Heart left ventricle (tissue), 16 donors: ENCODE data around the gene APBB1. TPM values are rescaled to one million over a fixed set of nuclear protein-coding genes. Genes with fewer than 3 reads are reported as not detected.

Source experiments
- ATAC-seq, 4 donors: fragments of 200-7000 bp; cut with Tn5 transposase; one replicate each; pipeline ENCODE4 v1.9.1; 2020 to 2022; ENCODE audit warnings: moderate library complexity in 4 of 4, mild to moderate bottlenecking in 3 of 4, moderate number of reproducible peaks in 1 of 4
- DNase-seq, 5 donors: peaks; one replicate each; pipeline ENCODE4 v3.0.0-alpha.2; 2020
- H3K27ac ChIP-seq, 12 donors: fragments of 200-600 bp; sonication (generic) in 4 of 12; one replicate each; pipeline versions ENCODE4 v1.5.0 to v1.8.0; 2016 to 2022; ENCODE audit warnings: mild to moderate bottlenecking in 2 of 12
- H3K27me3 ChIP-seq, 9 donors: fragments of 200-600 bp; sonication (generic) in 2 of 9; one replicate each; pipeline versions ENCODE4 v1.5.1 to v1.8.0; 2016 to 2022; ENCODE audit warnings: mild to moderate bottlenecking in 3 of 9
- H3K36me3 ChIP-seq, 9 donors: fragments of 200-600 bp; sonication (generic) in 2 of 9; one replicate each; pipeline versions ENCODE4 v1.5.0 to v1.8.0; 2018 to 2022; ENCODE audit warnings: mild to moderate bottlenecking in 2 of 9
- H3K4me1 ChIP-seq, 12 donors: fragments of 200-600 bp; sonication (generic) in 4 of 12; one replicate each; pipeline versions ENCODE4 v1.5.0 to v1.8.0; 2016 to 2022; ENCODE audit warnings: mild to moderate bottlenecking in 3 of 12
- H3K4me3 ChIP-seq, 12 donors: fragments of 200-600 bp; sonication (generic) in 4 of 12; one replicate each; pipeline versions ENCODE4 v1.5.0 to v1.8.0; 2017 to 2022; ENCODE audit warnings: mild to moderate bottlenecking in 9 of 12, moderate library complexity in 4 of 12
- H3K9me3 ChIP-seq, 12 donors: fragments of 200-600 bp; sonication (generic) in 4 of 12; one replicate each; pipeline versions ENCODE4 v1.5.0 to v1.8.0; 2016 to 2022; ENCODE audit warnings: mild to moderate bottlenecking in 1 of 12
- CTCF ChIP-seq, 12 donors: fragments of 200-600 bp; sonication (generic) in 4 of 12; IDR thresholded peaks; one replicate each; pipeline versions ENCODE4 v1.5.0 to v1.8.0; 2018 to 2022; ENCODE audit warnings: antibody characterized with exemption in 12 of 12, mild to moderate bottlenecking in 5 of 12
- POLR2A ChIP-seq, 2 donors: fragments of 450-650 bp; IDR thresholded peaks; one replicate each; pipeline ENCODE4 v1.6.1; 2017; ENCODE audit warnings: antibody characterized with exemption in 2 of 2, mild to moderate bottlenecking in 2 of 2, moderate library complexity in 2 of 2
- WGBS, 4 donors: extraction: QIAGEN DNeasy Blood & Tissue Kit in 2 of 4; methylation state at CpG; one replicate each; pipeline versions ENCODE4 v1.1.5 to v1.1.7; 2013 to 2018; 5-methylcytosine and 5-hydroxymethylcytosine counted together
- intact Hi-C, 10 donors: fragments of 100-400 bp; cut with DNase I; formaldehyde crosslinking; loops; one replicate each; pipeline versions ENCODE4 v1.11.1 to v1.14.2; 2022
- polyA plus RNA-seq, 2 donors: library from polyadenylated mRNA; stranded (reverse); fragments of 200-250 nt; gene quantifications; one replicate each; pipeline ENCODE4 v1.2.3, GENCODE V29; 2013
- total RNA-seq, 9 donors: library from RNA; depleted of rRNA in 2 of 9; stranded (reverse); fragments of >200 nt in 2 of 9; fragmentation: NEBNext Ultra II Directional in 3 of 9; extraction: Animal tissue kit (Norgen Biotek cat#: 25700) in 3 of 9; gene quantifications; one replicate each; pipeline versions ENCODE4 v1.1.0 to v1.2.4, GENCODE V29; 2016 to 2023
- donor health status: ischemic (EF 13 %, LVEDD 7.1; RV severe dilation, severe dysfunction).
- donor health status: healthy with polysubstance abuse.
- donor health status: DM: no; HTN: yes; CAD: no.
- donor health status: DM: no; HTN: no; CAD: no.
- donor health status: ischemic (EF 25% LVEDD 6.9; RV normal size, moderate dysfunction).
- donor health status: ischemic (EF 25% LVEDD 5.7; RV mildly dilated, moderate dysfunction).
- donor health status: healthy.
- donor health status: DM: yes; HTN: yes; CAD: no.
- donor health status: ischemic (EF 35%, LVEDD 5.7; RV mildly dilated, moderate dysfunction).
- donor health status: nonischemic (EF 11% LVEDD 7.7; RV severe dilation, severe dysfunction).
- donor health status: DM: yes; HTN: yes; CAD: no.
- donor health status: PGD.
- donor health status: ischemic (EF 29% LVEDD 5.4; RV normal size, mild dysfunction).
- donor health status: nonischemic (EF 23%, LVEDD 6.1; RV moderate dilation, normal function).

Gene APBB1
- total and polyA plus RNA-seq, 11 donors, result 50.3 to 103 (median 83.5) TPM

- intact Hi-C loops, result no loop called here
- DNase-seq, result no peak
- Histone ChIP-seq H3K27me3 (no peaks in the 10 kb centered on the region), H3K36me3 (peaks cover 0 to 54% (median 43%) of the 10 kb centered on the region in 9 donors), H3K9me3 (no peaks in the 10 kb centered on the region), H3K4me3 (no peak overlapping the region), H3K4me1 (peaks cover 0 to 18% (median 0%) of the 10 kb centered on the region in 12 donors), H3K27ac (no peak overlapping the region)
- TF ChIP-seq CTCF (IDR thresholded peaks at IDR 0.05), result no peak
- no peak for TF ChIP-seq POLR2A (IDR thresholded peaks at IDR 0.05)
- ATAC-seq, result no peak
- WGBS, 4 donors, result 91 to 95% (median 93%) methylated on average over 6 of the region's 6 CpGs
Observed at GRCh38 chr11:6405846-6406245, 13.0 kb downstream of the APBB1 start.

DNA sequence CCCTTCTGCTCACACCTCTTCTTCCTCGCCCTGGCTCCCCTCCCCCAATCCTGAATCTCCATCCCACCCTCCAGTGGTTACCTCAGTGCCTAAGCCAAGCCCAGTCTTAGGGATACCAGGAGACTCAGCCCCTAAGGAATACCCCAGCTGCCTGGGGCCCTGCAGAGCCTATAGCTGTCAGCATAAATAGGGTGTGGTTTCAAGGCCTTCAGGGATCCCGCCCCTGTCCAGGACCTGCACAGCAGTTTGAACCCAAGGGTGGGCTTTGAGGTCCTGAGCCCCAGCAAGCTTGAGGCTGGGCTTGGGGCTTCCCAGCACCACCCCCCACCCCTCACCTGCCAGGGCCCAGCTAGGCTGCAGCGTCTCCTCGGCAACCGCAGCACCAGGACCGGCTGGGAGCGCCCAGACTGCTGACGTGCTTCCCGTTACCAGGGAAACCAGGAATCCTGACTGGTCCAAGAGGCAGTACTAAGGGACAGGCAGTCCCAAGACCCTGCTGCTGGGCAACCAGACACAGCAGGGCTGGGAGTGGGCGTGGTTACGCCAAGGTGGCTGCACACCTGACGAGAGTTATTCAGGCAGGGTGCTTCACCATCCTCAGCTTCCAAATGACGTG lies 13.7 kb downstream of the APBB1 start:
- H3K4me1 ChIP-seq, result peaks cover 0 to 18% (median 0%) of the 10 kb centered on the region in 12 donors
- DNase-seq (no peak), ATAC-seq (peak in 1 of 4 donors; percentile 6)
- no peak overlapping the region for H3K27ac ChIP-seq
- 82 to 90% (median 84%) methylated on average over 6 to 13 of the region's 13 CpGs for WGBS, 4 donors
- intact Hi-C loops, result no loop called here
- no peaks in the 10 kb centered on the region for H3K27me3 ChIP-seq
- peaks cover 0 to 54% (median 43%) of the 10 kb centered on the region in 9 donors for H3K36me3 ChIP-seq
- TF ChIP-seq POLR2A (IDR thresholded peaks at IDR 0.05), result no peak
- no peak for TF ChIP-seq CTCF (IDR thresholded peaks at IDR 0.05)
- no peaks in the 10 kb centered on the region for H3K9me3 ChIP-seq
- H3K4me3 ChIP-seq, result no peak overlapping the region

DNA sequence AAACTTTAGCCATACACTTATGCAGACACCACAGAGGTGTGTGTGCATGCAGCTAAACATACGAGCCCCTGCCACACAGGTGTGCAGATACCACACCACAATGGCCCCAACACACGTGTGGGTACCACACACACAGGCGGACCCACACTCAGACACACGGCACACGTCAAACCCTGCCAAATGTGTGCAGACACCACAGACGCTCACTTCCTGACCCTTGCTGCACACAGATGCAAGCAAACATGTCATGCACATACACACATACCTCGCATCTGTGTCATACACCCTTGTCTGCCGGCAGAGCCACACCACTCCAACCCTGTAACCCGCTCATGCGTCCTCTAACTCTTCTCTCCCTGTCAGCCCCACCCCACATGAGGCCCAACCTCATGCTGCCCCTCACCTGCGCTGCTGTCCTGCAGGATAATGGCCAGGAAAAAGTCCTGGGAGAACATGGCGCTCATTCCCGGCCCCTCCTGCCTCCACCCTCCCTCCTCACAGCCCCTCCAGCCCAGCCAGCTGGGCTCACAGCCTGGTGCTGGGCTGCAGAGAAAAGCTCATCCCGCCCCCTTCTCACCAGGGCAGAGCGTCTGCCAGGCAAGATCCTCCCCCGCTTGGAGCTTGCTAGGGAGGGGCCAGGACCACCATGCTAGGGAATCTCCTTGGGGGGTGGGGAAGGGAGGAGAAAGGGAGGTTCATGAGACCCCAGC lies 14.4 kb downstream of the APBB1 start:
- 77 to 83% (median 82%) methylated on average over 16 of the region's 16 CpGs for WGBS, 4 donors
- no peak for DNase-seq
- ATAC-seq, result no peak
- Histone ChIP-seq H3K27me3 (no peaks in the 10 kb centered on the region), H3K36me3 (peaks cover 0 to 54% (median 41%) of the 10 kb centered on the region in 9 donors), H3K27ac (no peak overlapping the region), H3K4me1 (peaks cover 0 to 18% (median 0%) of the 10 kb centered on the region in 12 donors), H3K4me3 (no peak overlapping the region), H3K9me3 (no peaks in the 10 kb centered on the region)
- intact Hi-C loops, result no loop called here
- TF ChIP-seq CTCF (IDR thresholded peaks at IDR 0.05) (no peak), POLR2A (IDR thresholded peaks at IDR 0.05) (no peak)

- no peak for DNase-seq
- TF ChIP-seq POLR2A (IDR thresholded peaks at IDR 0.05) (no peak), CTCF (IDR thresholded peaks at IDR 0.05) (no peak)
- Histone ChIP-seq H3K4me3 (no peak overlapping the region), H3K36me3 (peaks cover 0 to 52% (median 38%) of the 10 kb centered on the region in 9 donors), H3K27ac (peak overlapping the region in 1 of 12 donors; percentile 64), H3K4me1 (peaks cover 0 to 18% (median 0%) of the 10 kb centered on the region in 12 donors), H3K9me3 (no peaks in the 10 kb centered on the region), H3K27me3 (no peaks in the 10 kb centered on the region)
- intact Hi-C loops, result no loop called here
- no peak for ATAC-seq
- 89 to 95% (median 94%) methylated on average over 7 to 8 of the region's 8 CpGs for WGBS, 4 donors
Observed at GRCh38 chr11:6403539-6403938, 15.4 kb downstream of the APBB1 start.
